ENCODE data around the gene UBL3. TPM values are rescaled to one million over a fixed set of nuclear protein-coding genes. Genes with fewer than 3 reads are reported as not detected.

Gene UBL3
- total RNA-seq, 1 experiment from 2014 or later = 24.4 TPM

DNA sequence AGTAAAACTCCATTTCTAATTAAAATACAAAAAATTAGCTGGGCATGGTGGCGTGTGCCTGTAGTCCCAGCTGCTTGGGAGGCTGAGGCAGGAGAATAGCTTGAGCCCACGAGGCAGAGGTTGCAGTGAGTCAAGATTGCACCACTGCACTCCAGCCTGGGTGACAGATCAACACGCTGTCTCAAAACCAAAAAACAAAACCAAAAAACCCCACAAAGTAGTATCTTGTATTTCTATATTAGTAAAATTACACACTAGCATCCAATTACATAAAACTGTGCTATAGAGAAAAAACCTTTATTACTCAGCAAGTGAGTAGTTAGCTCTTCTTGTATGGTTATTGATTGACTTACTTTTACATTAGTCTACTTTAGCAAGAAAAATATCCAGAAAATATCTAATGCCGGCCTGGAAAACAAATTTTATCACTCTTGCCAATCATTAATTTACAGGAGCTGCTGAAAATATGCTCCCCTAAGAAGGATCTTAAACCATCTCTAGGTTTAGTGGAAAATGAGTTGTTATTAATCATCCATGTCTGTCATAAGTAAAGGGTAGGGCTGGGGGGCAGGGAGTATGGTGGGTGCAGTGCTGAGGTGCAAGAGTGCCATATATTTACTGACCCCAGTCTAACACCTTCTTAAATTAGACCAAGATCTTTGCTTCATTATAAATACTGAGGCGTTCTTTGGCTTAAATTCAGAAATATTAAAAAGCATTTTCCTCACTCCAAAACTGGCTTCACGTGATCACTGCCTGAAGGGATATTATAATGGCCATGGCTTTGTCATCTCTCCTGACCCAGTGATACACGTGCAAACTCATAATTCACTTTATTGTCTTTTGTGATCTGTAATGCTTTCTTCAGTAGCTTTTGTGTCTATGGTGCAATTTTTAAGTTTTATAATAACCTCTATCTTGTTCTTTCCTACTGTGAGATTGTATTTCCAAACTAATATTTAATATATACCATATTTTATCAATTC, 44.1 kb downstream of the UBL3 start:
- intact Hi-C loops (cut with micrococcal nuclease; ENCODE audit: unreplicated experiment) = no loop called here
- peaks cover 12% of the 10 kb centered on the region; the same call in 1 of the 2 replicates for H4K20me1 ChIP-seq (ENCODE audit: insufficient read depth)
- H3K27ac ChIP-seq = no peak overlapping the region
- no peaks in the 10 kb centered on the region; the same call in 1 of the 2 replicates for H3K9me2 ChIP-seq (ENCODE audit: insufficient read depth)
- TF ChIP-seq, protein P1, sequence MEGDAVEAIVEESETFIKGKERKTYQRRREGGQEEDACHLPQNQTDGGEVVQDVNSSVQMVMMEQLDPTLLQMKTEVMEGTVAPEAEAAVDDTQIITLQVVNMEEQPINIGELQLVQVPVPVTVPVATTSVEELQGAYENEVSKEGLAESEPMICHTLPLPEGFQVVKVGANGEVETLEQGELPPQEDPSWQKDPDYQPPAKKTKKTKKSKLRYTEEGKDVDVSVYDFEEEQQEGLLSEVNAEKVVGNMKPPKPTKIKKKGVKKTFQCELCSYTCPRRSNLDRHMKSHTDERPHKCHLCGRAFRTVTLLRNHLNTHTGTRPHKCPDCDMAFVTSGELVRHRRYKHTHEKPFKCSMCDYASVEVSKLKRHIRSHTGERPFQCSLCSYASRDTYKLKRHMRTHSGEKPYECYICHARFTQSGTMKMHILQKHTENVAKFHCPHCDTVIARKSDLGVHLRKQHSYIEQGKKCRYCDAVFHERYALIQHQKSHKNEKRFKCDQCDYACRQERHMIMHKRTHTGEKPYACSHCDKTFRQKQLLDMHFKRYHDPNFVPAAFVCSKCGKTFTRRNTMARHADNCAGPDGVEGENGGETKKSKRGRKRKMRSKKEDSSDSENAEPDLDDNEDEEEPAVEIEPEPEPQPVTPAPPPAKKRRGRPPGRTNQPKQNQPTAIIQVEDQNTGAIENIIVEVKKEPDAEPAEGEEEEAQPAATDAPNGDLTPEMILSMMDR (conservative IDR thresholded peaks at IDR 0.05) = no peak
- TF ChIP-seq EZH2 (IDR thresholded peaks at IDR 0.05; ENCODE audit: low read depth) = no peak
- POLR2A ChIA-PET (ENCODE audit: unreplicated experiment) = interaction anchor here (0.6 kb wide), 1 partner anchor 130 kb away, joined by 4 read pairs; no protein-coding TSS in a partner anchor
- no peak for DNase-seq
- no peaks in the 10 kb centered on the region for H3K4me1 ChIP-seq (replicated peaks; ENCODE audit: insufficient read depth)
- H3F3A ChIP-seq (ENCODE audit: insufficient read depth, low read depth) = no peaks in the 10 kb centered on the region
- H3K79me2 ChIP-seq (ENCODE audit: low read depth) = peaks cover 93% of the 10 kb centered on the region
- no peaks in the 10 kb centered on the region for H3K27me3 ChIP-seq (ENCODE audit: insufficient read depth, low read depth)
- no peak overlapping the region for H3K4me2 ChIP-seq
- H3K36me3 ChIP-seq (ENCODE audit: low read depth) = no peaks in the 10 kb centered on the region
- no peak overlapping the region for H2AFZ ChIP-seq
- H3K4me3 ChIP-seq = no peak overlapping the region
- no peaks in the 10 kb centered on the region for H3K9me3 ChIP-seq (ENCODE audit: insufficient read depth, low read depth)
- CTCF ChIA-PET = no interaction called here
- no TSS peak for BruUV-seq (replicated peaks)

- H3K79me2 ChIP-seq (ENCODE audit: low read depth) = peaks cover 76% of the 10 kb centered on the region
- CTCF ChIA-PET = no interaction called here
- no peak overlapping the region for H3K4me3 ChIP-seq
- BruUV-seq (replicated peaks) = no TSS peak
- H3K27ac ChIP-seq = no peak overlapping the region
- H4K20me1 ChIP-seq (ENCODE audit: insufficient read depth) = no peaks in the 10 kb centered on the region; the same call in 1 of the 2 replicates
- POLR2A ChIA-PET (ENCODE audit: unreplicated experiment) = no interaction called here
- TF ChIP-seq EZH2 (IDR thresholded peaks at IDR 0.05; ENCODE audit: low read depth) = no peak
- TF ChIP-seq, protein P1 (conservative IDR thresholded peaks at IDR 0.05) = no peak
- H3K4me1 ChIP-seq (replicated peaks; ENCODE audit: insufficient read depth) = no peaks in the 10 kb centered on the region
- H3F3A ChIP-seq (ENCODE audit: insufficient read depth, low read depth) = no peaks in the 10 kb centered on the region
- intact Hi-C loops (cut with micrococcal nuclease; ENCODE audit: unreplicated experiment) = no loop called here
- no peaks in the 10 kb centered on the region for H3K36me3 ChIP-seq (ENCODE audit: low read depth)
- no peaks in the 10 kb centered on the region; the same call in 1 of the 2 replicates for H3K9me2 ChIP-seq (ENCODE audit: insufficient read depth)
- no peaks in the 10 kb centered on the region for H3K27me3 ChIP-seq (ENCODE audit: insufficient read depth, low read depth)
- H3K4me2 ChIP-seq = no peak overlapping the region
- no peak for DNase-seq
- H2AFZ ChIP-seq = no peak overlapping the region
- no peaks in the 10 kb centered on the region for H3K9me3 ChIP-seq (ENCODE audit: insufficient read depth, low read depth)
Measured at GRCh38 chr13:29803221-29803620, 47.2 kb downstream of the UBL3 start.

- no peaks in the 10 kb centered on the region for H3F3A ChIP-seq (ENCODE audit: insufficient read depth, low read depth)
- intact Hi-C loops (cut with micrococcal nuclease; ENCODE audit: unreplicated experiment) = no loop called here
- no peak overlapping the region for H3K4me3 ChIP-seq
- no peaks in the 10 kb centered on the region for H3K9me3 ChIP-seq (ENCODE audit: insufficient read depth, low read depth)
- no peaks in the 10 kb centered on the region; the same call in 1 of the 2 replicates for H3K9me2 ChIP-seq (ENCODE audit: insufficient read depth)
- DNase-seq = no peak
- H3K4me1 ChIP-seq (replicated peaks; ENCODE audit: insufficient read depth) = no peaks in the 10 kb centered on the region
- H4K20me1 ChIP-seq (ENCODE audit: insufficient read depth) = no peaks in the 10 kb centered on the region; the same call in 1 of the 2 replicates
- no peak overlapping the region for H3K4me2 ChIP-seq
- H3K36me3 ChIP-seq (ENCODE audit: low read depth) = no peaks in the 10 kb centered on the region
- peaks cover 73% of the 10 kb centered on the region for H3K79me2 ChIP-seq (ENCODE audit: low read depth)
- no peak overlapping the region for H3K27ac ChIP-seq
- no TSS peak for BruUV-seq (replicated peaks)
- POLR2A ChIA-PET (ENCODE audit: unreplicated experiment) = no interaction called here
- CTCF ChIA-PET = no interaction called here
- H3K27me3 ChIP-seq (ENCODE audit: insufficient read depth, low read depth) = no peaks in the 10 kb centered on the region
- no peak overlapping the region for H2AFZ ChIP-seq
- TF ChIP-seq, protein P1 (conservative IDR thresholded peaks at IDR 0.05) = no peak
- no peak for TF ChIP-seq EZH2 (IDR thresholded peaks at IDR 0.05; ENCODE audit: low read depth)
Measured at GRCh38 chr13:29802621-29803020, 47.8 kb downstream of the UBL3 start.

All from PC-9 (cell line).